GM12872 (cell line): ENCODE data around the gene CORO2A.
A peak's percentile ranks its signal among the peaks of the same experiment; 100 is the strongest.

Experiments
- CTCF ChIP-seq: IDR thresholded peaks from 3 replicates; pipeline ENCODE4 v1.5.1; 2011; ENCODE audit warnings: low read depth, mild to moderate bottlenecking, low read length, moderate library complexity; ENCODE audit not compliant: insufficient read depth

CORO2A gene

GRCh38 chr9:98083061-98083501, 109.4 kb downstream of the CORO2A start:
- TF ChIP-seq CTCF = no peak

- no peak for TF ChIP-seq CTCF
These were observed 110.8 kb downstream of the CORO2A start for GRCh38 chr9:98081477-98082219.

- no peak for TF ChIP-seq CTCF
These were observed 111.7 kb downstream of the CORO2A start for GRCh38 chr9:98080780-98081179.

GRCh38 chr9:98080326-98080725, 112.1 kb downstream of the CORO2A start:
- TF ChIP-seq CTCF = no peak

- no peak for TF ChIP-seq CTCF
These were observed 113.5 kb downstream of the CORO2A start for GRCh38 chr9:98078895-98079294.

- TF ChIP-seq CTCF = no peak
These were observed 117.1 kb downstream of the CORO2A start for GRCh38 chr9:98075332-98075805.

- peak; percentile 94 for TF ChIP-seq CTCF
These were observed 118.1 kb downstream of the CORO2A start for GRCh38 chr9:98074115-98074990.
